GM12878 (cell line): Measurements from ENCODE around the gene AXL. TPM values are rescaled to one million over a fixed set of nuclear protein-coding genes. Genes with fewer than 3 reads are reported as not detected.

Experiments
- ATAC-seq: fragments of 200-7000 bp; cut with Tn5 transposase; 3 replicates; pipeline ENCODE4 v1.9.1; 2020; ENCODE audit warnings: mild to moderate bottlenecking, moderate library complexity
- BruUV-seq: library from RNA; stranded (reverse); fragments of 400-500 nt; replicated peaks from 2 replicates; lab custom pipeline; 2021; lab: Mats Ljungman, UMichigan
- CTCF ChIA-PET: fragments of 300-600 bp; sonication (Branson Sonifier 250); formaldehyde crosslinking; extraction: SDS; loops from one replicate; lab custom pipeline; 2021; ENCODE audit warnings: inconsistent platforms; lab: Yijun Ruan, JAX
- POLR2A ChIA-PET: fragments of 350-600 bp; formaldehyde crosslinking; extraction: SDS; loops from one replicate; lab custom pipeline; 2021; ENCODE audit warnings: inconsistent platforms; lab: Charles Lee
- RAD21 ChIA-PET: fragments of 300-600 bp; sonication (Branson Sonifier 250); formaldehyde crosslinking; loops from one replicate; lab custom pipeline; 2023; ENCODE audit warnings: antibody characterized with exemption; ENCODE audit not compliant: unreplicated experiment; lab: Charles Lee
- SMC1A ChIA-PET: fragments of 300-600 bp; sonication (Branson Sonifier 250); formaldehyde crosslinking; loops from one replicate; lab custom pipeline; 2023; ENCODE audit not compliant: unreplicated experiment, uncharacterized antibody; lab: Charles Lee
- DNase-seq: peaks from one replicate; pipeline ENCODE4 v3.0.0-alpha.2; 2011; ENCODE audit warnings: low read depth, low spot score
- FAIRE-seq: peaks from 3 replicates; lab custom pipeline; 2011; peaks lifted over from hg19 to GRCh38; lab: Jason Lieb, UNC
- H2AFZ ChIP-seq: 2 replicates; pipeline ENCODE4 v1.6.0; 2011; ENCODE audit warnings: low read depth, low read length, control low read depth; ENCODE audit not compliant: control insufficient read depth
- H3K27ac ChIP-seq: 2 replicates; pipeline ENCODE4 v1.5.1; 2011; ENCODE audit warnings: control low read depth; ENCODE audit not compliant: control insufficient read depth, insufficient read depth
- H3K27me3 ChIP-seq, 2 experiments: replicated peaks in 1 of 2; 2 replicates each; pipeline versions ENCODE4 v1.6.0 to v1.6.1; 2011; ENCODE audit warnings: low read length in 1 of 2; ENCODE audit not compliant: control insufficient read depth in 2 of 2, insufficient read depth in 2 of 2
- H3K36me3 ChIP-seq, 2 experiments: 2 replicates each; pipeline ENCODE4 v1.5.1; 2011; ENCODE audit warnings: low read length in 1 of 2; ENCODE audit not compliant: control insufficient read depth in 2 of 2, insufficient read depth in 2 of 2
- H3K4me1 ChIP-seq: 2 replicates; pipeline ENCODE4 v1.6.1; 2011; ENCODE audit warnings: mild to moderate bottlenecking, low read length, moderate library complexity, mixed read lengths; ENCODE audit not compliant: control insufficient read depth, insufficient read depth
- H3K4me2 ChIP-seq: 2 replicates; pipeline ENCODE4 v1.6.0; 2011; ENCODE audit warnings: control low read depth; ENCODE audit not compliant: control insufficient read depth, insufficient read depth
- H3K4me3 ChIP-seq: fragments of 200-600 bp; sonication (generic); 2 replicates; pipeline ENCODE4 v1.5.1; 2016
- H3K79me2 ChIP-seq: 2 replicates; pipeline ENCODE4 v1.6.0; 2011; ENCODE audit warnings: low read length; ENCODE audit not compliant: control insufficient read depth, insufficient read depth
- H3K9ac ChIP-seq: 2 replicates; pipeline ENCODE4 v1.8.0; 2011; ENCODE audit warnings: low read length, control low read depth, mixed read lengths; ENCODE audit not compliant: control insufficient read depth, insufficient read depth
- H3K9me3 ChIP-seq: replicated peaks from 3 replicates; pipeline ENCODE4 v1.5.1; 2011; ENCODE audit warnings: mild to moderate bottlenecking, low read length; ENCODE audit not compliant: control insufficient read depth, insufficient read depth
- H4K20me1 ChIP-seq: 2 replicates; pipeline ENCODE4 v1.6.0; 2011; ENCODE audit not compliant: control insufficient read depth, insufficient read depth
- ASH2L ChIP-seq: fragments of 300-600, 200-600 bp; sonication (generic); IDR thresholded peaks from 2 replicates; pipeline ENCODE4 v1.6.1; 2017; ENCODE audit warnings: low read depth, mild to moderate bottlenecking, borderline replicate concordance
- BCL11A ChIP-seq: IDR thresholded peaks from 2 replicates; pipeline ENCODE4 v1.6.1; 2011; ENCODE audit warnings: low read depth, low read length
- HCFC1 ChIP-seq: fragments of 150-350 bp; IDR thresholded peaks from 2 replicates; pipeline ENCODE4 v1.6.1; 2014; ENCODE audit warnings: low read length
- NFXL1 ChIP-seq: fragments of 450-650 bp; IDR thresholded peaks from 2 replicates; pipeline ENCODE4 v1.6.1; 2017; ENCODE audit warnings: antibody characterized with exemption, mild to moderate bottlenecking, borderline replicate concordance
- POU2F2 ChIP-seq: IDR thresholded peaks from 3 replicates; pipeline ENCODE4 v1.6.1; 2011; ENCODE audit warnings: low read depth, mild to moderate bottlenecking, low read length, borderline replicate concordance
- RBBP5 ChIP-seq: fragments of 200-600 bp; sonication (generic); conservative IDR thresholded peaks from 2 replicates; pipeline ENCODE4 v1.6.1; 2016
- RCOR1 ChIP-seq: conservative IDR thresholded peaks from 2 replicates; pipeline ENCODE4 v1.6.1; 2012; ENCODE audit warnings: low read depth, low read length, improper control_type of control experiment
- REST ChIP-seq: IDR thresholded peaks from 2 replicates; pipeline ENCODE4 v1.6.1; 2012; ENCODE audit warnings: mild to moderate bottlenecking, low read depth, low read length
- SIN3A ChIP-seq: IDR thresholded peaks from 2 replicates; pipeline ENCODE4 v1.6.1; 2012; ENCODE audit warnings: low read depth, low read length, improper control_type of control experiment
- SIX5 ChIP-seq: IDR thresholded peaks from 2 replicates; pipeline ENCODE4 v1.6.1; 2011; ENCODE audit warnings: mild to moderate bottlenecking, low read depth, low read length, moderate library complexity; ENCODE audit not compliant: severe bottlenecking
- SUPT20H ChIP-seq: IDR thresholded peaks from 2 replicates; pipeline ENCODE4 v1.6.1; 2011; ENCODE audit warnings: low read depth, mild to moderate bottlenecking, low read length, moderate library complexity, borderline replicate concordance; ENCODE audit not compliant: control insufficient read depth
- SUZ12 ChIP-seq: fragments of 200-600 bp; sonication (generic); IDR thresholded peaks from one replicate; pipeline ENCODE4 v1.6.1; 2018; ENCODE audit warnings: antibody characterized with exemption, mild to moderate bottlenecking; ENCODE audit not compliant: unreplicated experiment
- ZNF384 ChIP-seq: IDR thresholded peaks from 2 replicates; pipeline ENCODE4 v1.6.1; 2012; ENCODE audit warnings: low read depth, mild to moderate bottlenecking, low read length, improper control_type of control experiment, borderline replicate concordance
- WGBS: methylation state at CpG from one replicate; pipeline ENCODE4 v1.1.6; 2016; ENCODE audit warnings: low lambda C conversion rate; ENCODE audit not compliant: insufficient replicate concordance, insufficient coverage; ENCODE audit errors: missing lambda C conversion rate; 5-methylcytosine and 5-hydroxymethylcytosine counted together
- in situ Hi-C: fragments of 300-500 bp; cut with MboI; formaldehyde crosslinking; loops from 9 replicates; pipeline ENCODE4 v1.14.3; 2018; ENCODE audit warnings: mixed read lengths
- intact Hi-C: fragments of 100-400 bp; cut with micrococcal nuclease; formaldehyde crosslinking; loops from one replicate; pipeline ENCODE4 v1.14.2; 2022; ENCODE audit not compliant: unreplicated experiment
- polyA plus RNA-seq, 11 experiments: library from polyadenylated mRNA; depleted of rRNA in 4 of 11; unstranded in 6 of 11; stranded (reverse) in 5 of 11; fragments of >200 nt; fragmentation: Nextera tagmentation in 4 of 11; fragmentation: Illumina TruSeq in 1 of 11; extraction: Ambion mirVana in 4 of 11; extraction: Trizol in 1 of 11; gene quantifications; 1 replicate in 1 of 11; 2 replicates in 10 of 11; pipeline versions ENCODE4 v1.2.1 to v1.2.3, GENCODE V29; 2011 to 2016; ENCODE audit warnings: inconsistent platforms in 2 of 11, missing spikeins in 2 of 11, low read depth in 1 of 11
- total RNA-seq, 4 experiments: library from RNA; depleted of rRNA in 3 of 4; stranded (reverse); fragments of >200 nt in 3 of 4; fragmentation: Illumina TruSeq in 1 of 4; extraction: Trizol in 1 of 4; gene quantifications; 2 replicates each; pipeline versions ENCODE4 v1.2.1 to v1.2.3, GENCODE V29; 2013 to 2021
- TF ChIP-seq, protein P1 (sequence below): fragments of 450-650 bp; formaldehyde crosslinking; IDR thresholded peaks from 2 replicates; pipeline ENCODE4 v1.4.0; 2020; ENCODE audit warnings: mild to moderate bottlenecking, moderate library complexity

AXL gene
- total and polyA plus RNA-seq, 10 of the 15 experiments (the other 5 are each of a cell fraction or from before 2014, with no cell fraction given): under 0.01 to 0.33 (median 0.07) TPM; not detected in 4

GRCh38 chr19:41198559-41198958 lies 20.5 kb upstream of the AXL start:
- SMC1A ChIA-PET: no interaction called here
- 37% methylated on average over 11 of the region's 11 CpGs for WGBS
- Histone ChIP-seq H3K9me3 (no peaks in the 10 kb centered on the region), H4K20me1 (no peaks in the 10 kb centered on the region), H3K4me2 (no peak overlapping the region), H3K4me3 (no peak overlapping the region), H3K27me3 (peaks cover 0 to 1% of the 10 kb centered on the region in 2 experiments; a peak in 2 of 4 replicates), H2AFZ (no peak overlapping the region), H3K9ac (no peak overlapping the region), H3K79me2 (no peaks in the 10 kb centered on the region), H3K36me3 (no peaks in the 10 kb centered on the region), H3K27ac (no peak overlapping the region), H3K4me1 (no peaks in the 10 kb centered on the region; the same call in 1 of the 2 replicates)
- no TSS peak for BruUV-seq
- RAD21 ChIA-PET: no interaction called here
- intact Hi-C loops: no loop called here
- ATAC-seq: no peak
- in situ Hi-C loops: no loop called here
- DNase-seq: no peak
- no peak for FAIRE-seq
- CTCF ChIA-PET: no interaction called here
- POLR2A ChIA-PET: no interaction called here
- TF ChIP-seq BCL11A (no peak), REST (no peak), RCOR1 (no peak), SUPT20H (no peak), SUZ12 (no peak), SIX5 (no peak), NFXL1 (no peak), HCFC1 (no peak), RBBP5 (no peak), ZNF384 (no peak), ASH2L (no peak), POU2F2 (no peak), SIN3A (no peak)
- TF ChIP-seq, protein P1, sequence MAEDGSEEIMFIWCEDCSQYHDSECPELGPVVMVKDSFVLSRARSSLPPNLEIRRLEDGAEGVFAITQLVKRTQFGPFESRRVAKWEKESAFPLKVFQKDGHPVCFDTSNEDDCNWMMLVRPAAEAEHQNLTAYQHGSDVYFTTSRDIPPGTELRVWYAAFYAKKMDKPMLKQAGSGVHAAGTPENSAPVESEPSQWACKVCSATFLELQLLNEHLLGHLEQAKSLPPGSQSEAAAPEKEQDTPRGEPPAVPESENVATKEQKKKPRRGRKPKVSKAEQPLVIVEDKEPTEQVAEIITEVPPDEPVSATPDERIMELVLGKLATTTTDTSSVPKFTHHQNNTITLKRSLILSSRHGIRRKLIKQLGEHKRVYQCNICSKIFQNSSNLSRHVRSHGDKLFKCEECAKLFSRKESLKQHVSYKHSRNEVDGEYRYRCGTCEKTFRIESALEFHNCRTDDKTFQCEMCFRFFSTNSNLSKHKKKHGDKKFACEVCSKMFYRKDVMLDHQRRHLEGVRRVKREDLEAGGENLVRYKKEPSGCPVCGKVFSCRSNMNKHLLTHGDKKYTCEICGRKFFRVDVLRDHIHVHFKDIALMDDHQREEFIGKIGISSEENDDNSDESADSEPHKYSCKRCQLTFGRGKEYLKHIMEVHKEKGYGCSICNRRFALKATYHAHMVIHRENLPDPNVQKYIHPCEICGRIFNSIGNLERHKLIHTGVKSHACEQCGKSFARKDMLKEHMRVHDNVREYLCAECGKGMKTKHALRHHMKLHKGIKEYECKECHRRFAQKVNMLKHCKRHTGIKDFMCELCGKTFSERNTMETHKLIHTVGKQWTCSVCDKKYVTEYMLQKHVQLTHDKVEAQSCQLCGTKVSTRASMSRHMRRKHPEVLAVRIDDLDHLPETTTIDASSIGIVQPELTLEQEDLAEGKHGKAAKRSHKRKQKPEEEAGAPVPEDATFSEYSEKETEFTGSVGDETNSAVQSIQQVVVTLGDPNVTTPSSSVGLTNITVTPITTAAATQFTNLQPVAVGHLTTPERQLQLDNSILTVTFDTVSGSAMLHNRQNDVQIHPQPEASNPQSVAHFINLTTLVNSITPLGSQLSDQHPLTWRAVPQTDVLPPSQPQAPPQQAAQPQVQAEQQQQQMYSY: no peak
